GM21529 (cell line): Measurements from ENCODE around the gene NETO2.
"Not testable (repeated sequence)": the region's sequence is repeated elsewhere in the genome, so short reads cannot be mapped to it uniquely, and the experiment has no call there.

Source experiments
- ATAC-seq: cut with Tn5 transposase; IDR thresholded peaks from one replicate; pipeline ENCODE4 v1.9.1; 2021; ENCODE audit not compliant: unreplicated experiment

NETO2 gene, protein sequence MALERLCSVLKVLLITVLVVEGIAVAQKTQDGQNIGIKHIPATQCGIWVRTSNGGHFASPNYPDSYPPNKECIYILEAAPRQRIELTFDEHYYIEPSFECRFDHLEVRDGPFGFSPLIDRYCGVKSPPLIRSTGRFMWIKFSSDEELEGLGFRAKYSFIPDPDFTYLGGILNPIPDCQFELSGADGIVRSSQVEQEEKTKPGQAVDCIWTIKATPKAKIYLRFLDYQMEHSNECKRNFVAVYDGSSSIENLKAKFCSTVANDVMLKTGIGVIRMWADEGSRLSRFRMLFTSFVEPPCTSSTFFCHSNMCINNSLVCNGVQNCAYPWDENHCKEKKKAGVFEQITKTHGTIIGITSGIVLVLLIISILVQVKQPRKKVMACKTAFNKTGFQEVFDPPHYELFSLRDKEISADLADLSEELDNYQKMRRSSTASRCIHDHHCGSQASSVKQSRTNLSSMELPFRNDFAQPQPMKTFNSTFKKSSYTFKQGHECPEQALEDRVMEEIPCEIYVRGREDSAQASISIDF

DNA sequence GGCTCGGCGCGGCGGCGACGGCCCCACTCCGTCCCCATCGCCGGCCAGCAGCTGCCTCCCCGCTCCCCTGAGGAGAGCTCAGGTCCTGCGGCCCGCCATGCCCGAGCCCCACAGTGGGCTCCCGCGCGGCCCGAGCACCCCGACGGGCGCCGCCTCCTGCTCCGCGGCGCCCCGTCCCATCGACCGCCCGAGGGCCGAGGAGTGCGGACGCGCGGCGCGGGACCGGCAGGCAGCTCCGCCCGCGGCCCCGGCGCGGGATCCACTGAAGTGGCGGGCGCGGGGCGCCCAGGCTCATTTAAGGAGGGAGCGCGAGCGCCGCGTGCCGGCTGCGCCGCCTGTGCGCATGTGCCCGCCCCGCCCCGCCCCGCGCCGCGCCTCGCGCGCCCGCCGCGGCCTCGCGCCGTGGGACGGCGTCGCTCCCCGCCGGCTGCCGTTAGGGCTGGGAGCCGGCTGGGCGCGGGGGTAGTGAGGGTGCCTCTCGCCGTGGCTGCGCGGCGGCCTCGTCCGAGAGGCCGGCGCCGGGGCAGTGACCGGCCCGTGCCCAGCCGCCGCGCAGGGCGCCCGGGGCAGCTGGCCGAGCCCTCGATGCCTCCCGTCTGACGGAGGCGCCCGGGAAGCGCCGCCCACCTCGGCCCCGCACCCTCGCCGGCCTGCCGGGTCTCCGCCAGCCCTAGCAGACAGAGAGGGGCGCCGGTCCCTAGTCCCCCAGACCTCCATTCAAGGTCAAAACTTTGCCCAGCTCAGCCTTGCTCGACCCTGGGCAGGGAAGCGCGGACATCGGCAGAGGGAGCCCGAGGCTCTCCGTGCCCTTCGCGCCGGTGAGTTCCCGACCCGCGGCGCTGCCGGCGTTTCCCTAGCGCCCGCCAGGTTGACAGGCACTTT is at the start of gene NETO2:
Gene NETO2 (minus strand): TSS at position 269 of the 882 bp plus-strand sequence. CDS start 333 bp downstream, outside the sequence.
- ATAC-seq = peak; percentile 47

DNA sequence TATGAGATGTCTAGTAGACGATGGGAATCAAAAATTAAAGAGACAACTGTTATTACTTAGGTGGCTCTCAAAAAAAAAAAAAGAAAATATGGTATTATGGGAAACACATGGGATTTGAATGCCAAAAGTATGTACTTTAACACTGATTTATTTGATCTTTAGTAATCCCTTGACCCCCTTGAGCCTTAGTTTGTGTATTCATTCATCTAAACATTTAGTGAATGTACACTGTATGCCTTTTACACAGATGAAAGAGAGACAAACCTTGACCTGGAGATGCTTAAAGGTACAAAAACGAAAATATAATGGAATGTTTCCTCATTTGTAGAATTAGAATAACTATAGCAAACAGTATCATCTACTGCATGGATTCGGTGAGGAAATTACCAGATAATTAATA is 38.6 kb upstream of the NETO2 start:
- ATAC-seq = no peak

GRCh38 chr16:47181066-47181465 is 37.3 kb upstream of the NETO2 start:
- ATAC-seq = not testable (repeated sequence)

DNA sequence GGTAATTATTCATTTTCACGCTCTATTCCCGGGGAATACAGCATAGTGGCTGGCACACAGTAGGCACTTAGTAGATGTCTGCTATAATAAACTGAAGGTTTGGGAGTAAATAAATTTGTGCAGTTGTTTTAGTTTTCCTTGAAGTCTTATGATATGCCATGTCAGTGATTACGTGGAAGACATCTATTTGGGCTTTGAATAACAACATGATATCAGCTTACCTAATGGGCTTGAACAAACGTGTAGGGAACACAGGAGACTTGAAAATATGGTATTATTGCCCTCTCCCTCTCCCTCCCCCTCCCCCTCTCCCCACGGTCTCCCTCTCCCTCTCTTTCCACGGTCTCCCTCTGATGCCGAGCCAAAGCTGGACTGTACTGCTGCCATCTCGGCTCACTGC is 36.3 kb upstream of the NETO2 start:
- ATAC-seq = no peak

GRCh38 chr16:47175152-47175551 is 31.4 kb upstream of the NETO2 start:
- ATAC-seq = no peak

- ATAC-seq = no peak
These were observed 19.1 kb upstream of the NETO2 start for GRCh38 chr16:47162670-47163420.

GRCh38 chr16:47161464-47161863 is 17.7 kb upstream of the NETO2 start:
- no peak for ATAC-seq

- no peak for ATAC-seq
These were observed 16.7 kb upstream of the NETO2 start for GRCh38 chr16:47160422-47160821.

GRCh38 chr16:47158992-47159391 is 15.2 kb upstream of the NETO2 start:
- ATAC-seq = no peak

DNA sequence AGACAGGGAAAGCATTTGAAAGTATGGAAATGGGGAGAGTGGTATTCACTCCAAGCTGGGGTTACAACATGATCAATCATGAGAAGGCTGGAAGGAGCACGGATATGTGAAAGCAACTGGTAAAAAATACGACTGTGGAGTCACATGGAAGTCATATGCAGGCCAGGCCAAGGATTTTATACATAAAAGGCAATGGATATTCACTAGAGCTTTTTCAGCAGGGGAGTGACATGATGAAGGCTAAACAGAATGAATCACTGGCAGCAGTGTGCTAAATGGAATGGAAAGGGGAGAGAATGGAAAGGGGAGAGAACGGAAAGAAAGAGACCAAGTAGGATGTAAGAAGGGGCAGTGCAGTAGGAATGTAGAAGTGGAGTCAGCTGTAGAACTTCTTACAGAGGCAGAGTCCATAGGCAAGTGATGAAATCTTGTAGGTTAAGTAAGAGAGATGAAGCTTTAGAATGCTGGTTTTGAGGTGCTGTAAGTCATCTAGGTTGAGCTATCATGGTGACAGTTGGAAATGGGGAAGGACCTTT is 13.0 kb upstream of the NETO2 start:
- ATAC-seq = no peak

DNA sequence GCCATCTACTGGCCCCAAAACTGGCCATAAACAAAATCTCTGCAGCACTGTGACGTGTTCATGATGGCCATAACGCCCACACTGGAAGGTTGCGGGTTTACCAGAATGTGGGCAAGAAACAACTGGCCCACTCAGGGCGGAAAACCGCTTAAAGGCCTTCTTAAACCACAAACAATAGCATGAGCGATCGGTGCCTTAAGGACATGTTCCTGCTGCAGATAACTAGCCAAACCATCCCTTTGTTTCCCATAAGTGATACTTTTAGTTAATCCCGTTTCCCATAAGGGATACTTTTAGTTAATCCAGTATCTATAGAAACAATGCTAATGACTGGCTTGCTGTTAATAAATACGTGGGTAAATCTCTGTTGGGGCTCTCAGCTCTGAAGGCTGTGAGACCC is 8.8 kb upstream of the NETO2 start:
- not testable (repeated sequence) for ATAC-seq

GRCh38 chr16:47150067-47150466 is 6.3 kb upstream of the NETO2 start:
- no peak for ATAC-seq

- no peak for ATAC-seq
These were observed 773 bp upstream of the NETO2 start for GRCh38 chr16:47144559-47144877.

GRCh38 chr16:47142821-47143676 is 696 bp downstream of the NETO2 start:
- peak; percentile 63 for ATAC-seq

- ATAC-seq = no peak
These were observed 1.3 kb downstream of the NETO2 start for GRCh38 chr16:47142486-47142820.

- ATAC-seq = peak; percentile 60
These were observed 1.8 kb downstream of the NETO2 start for GRCh38 chr16:47141773-47142485.

DNA sequence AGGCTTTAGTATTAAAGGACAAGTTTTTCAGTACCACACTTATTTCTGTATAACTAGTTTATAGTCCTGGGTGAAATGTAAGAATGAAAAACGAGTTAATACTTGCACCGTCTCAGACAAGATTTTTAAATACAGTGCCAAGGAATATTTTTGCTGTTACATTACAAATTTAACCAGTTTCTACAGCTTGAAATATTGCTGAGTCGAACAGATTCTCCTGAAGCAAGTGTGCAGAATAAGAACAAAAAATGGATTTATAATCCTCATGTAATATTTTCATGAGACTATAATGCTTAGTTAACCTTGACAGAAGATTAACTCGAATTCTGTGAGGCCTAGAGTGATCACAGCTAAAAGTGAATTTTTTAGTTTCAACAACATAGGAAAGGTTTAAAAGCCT is 3.1 kb downstream of the NETO2 start:
- no peak for ATAC-seq

DNA sequence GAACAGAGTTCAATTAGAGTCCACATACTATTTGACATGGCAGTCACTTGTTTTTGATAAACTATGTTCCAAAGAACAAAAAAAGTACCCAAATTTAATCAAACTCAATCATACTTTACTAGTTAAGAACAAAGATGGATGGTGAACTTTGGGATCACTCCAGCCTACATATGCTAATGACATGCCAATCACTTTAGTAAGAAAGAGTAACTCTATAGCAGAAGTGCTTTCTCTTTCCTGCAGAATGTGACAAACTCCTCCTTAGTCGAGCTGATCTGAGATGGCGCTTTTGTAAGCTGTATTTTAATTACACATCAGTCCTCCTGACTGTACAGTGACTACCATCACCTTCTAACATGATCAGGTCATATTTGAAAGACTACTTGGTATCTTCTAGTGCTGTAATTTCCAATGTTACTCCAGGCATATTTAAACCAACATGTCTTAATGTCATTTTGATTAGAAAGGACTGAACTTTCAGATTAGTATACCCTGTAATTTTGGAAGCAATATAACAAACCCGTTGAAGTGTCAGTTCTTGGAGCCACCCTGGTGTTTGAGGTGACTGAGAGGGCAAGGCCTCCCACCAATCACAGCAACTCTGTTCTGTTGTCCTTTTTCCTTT is 4.1 kb downstream of the NETO2 start:
- no peak for ATAC-seq

- not testable (repeated sequence) for ATAC-seq
These were observed 5.8 kb downstream of the NETO2 start for GRCh38 chr16:47137925-47138324.
